ENCODE results near the gene ADAM21. TPM values are rescaled to one million over a fixed set of nuclear protein-coding genes. Genes with fewer than 3 reads are reported as not detected.
"Not testable (repeated sequence)": the region's sequence is repeated elsewhere in the genome, so short reads cannot be mapped to it uniquely, and the experiment has no call there.

Gene ADAM21
- under 1 TPM in 1 of 4 donors, not detected in 3; 0.13 TPM for total RNA-seq

GRCh38 chr14:70451874-70452273 is at the start of gene ADAM21:
TSS of gene ADAM21 (plus strand) at chr14:70452174. CDS start at chr14:70457500, 5,326 bp downstream.
- H3K4me3 ChIP-seq (ENCODE audit: low read depth, poor library complexity, severe bottlenecking), result no peak within 1 kb of the TSS
- WGBS, 2 donors, result 92 to 97% methylated on average over 1 of the region's 1 CpG
- intact Hi-C loops (cut with DNase I; ENCODE audit: low total_unique reads), result no loop called here
- DNase-seq (ENCODE audit: low spot score in 2 of 2), result no peak
- no peak for TF ChIP-seq POLR2A (IDR thresholded peaks at IDR 0.05)
- TF ChIP-seq CTCF (IDR thresholded peaks at IDR 0.05), result no peak

- intact Hi-C loops (cut with DNase I; ENCODE audit: low total_unique reads); H3K4me3 ChIP-seq (ENCODE audit: low read depth, poor library complexity, severe bottlenecking); DNase-seq (ENCODE audit: low spot score in 2 of 2): not testable (repeated sequence)
- WGBS, 2 donors, result 57 to 58% methylated on average over 4 of the region's 4 CpGs
Measured at GRCh38 chr14:70403335-70403734, 48.6 kb upstream of the ADAM21 start.

- intact Hi-C loops (cut with DNase I; ENCODE audit: low total_unique reads); DNase-seq (ENCODE audit: low spot score in 2 of 2); H3K4me3 ChIP-seq (ENCODE audit: low read depth, poor library complexity, severe bottlenecking): not testable (repeated sequence)
- WGBS, 2 donors, result 79 to 82% methylated on average over 4 of the region's 4 CpGs
Measured at GRCh38 chr14:70406216-70406615, 45.8 kb upstream of the ADAM21 start.

- DNase-seq (ENCODE audit: low spot score in 2 of 2), result no peak
- H3K4me3 ChIP-seq (ENCODE audit: low read depth, poor library complexity, severe bottlenecking), result no peak overlapping the region
- TF ChIP-seq POLR2A (IDR thresholded peaks at IDR 0.05) (no peak), CTCF (IDR thresholded peaks at IDR 0.05) (no peak)
- intact Hi-C loops (cut with DNase I; ENCODE audit: low total_unique reads), result no loop called here
- 61 to 73% methylated on average over 4 of the region's 4 CpGs for whole genome bisulfite sequencing, 2 donors
Measured at GRCh38 chr14:70407621-70408020, 44.4 kb upstream of the ADAM21 start.

- intact Hi-C loops (cut with DNase I; ENCODE audit: low total_unique reads), result no loop called here
- no peak for DNase-seq (ENCODE audit: low spot score in 2 of 2)
- no peak overlapping the region for H3K4me3 ChIP-seq (ENCODE audit: low read depth, poor library complexity, severe bottlenecking)
- TF ChIP-seq CTCF (IDR thresholded peaks at IDR 0.05) (no peak), POLR2A (IDR thresholded peaks at IDR 0.05) (no peak)
- WGBS, 2 donors, result 30 to 38% methylated on average over 2 of the region's 2 CpGs
Measured at GRCh38 chr14:70415788-70416187, 36.2 kb upstream of the ADAM21 start.

GRCh38 chr14:70416338-70416724 is 35.6 kb upstream of the ADAM21 start:
- H3K4me3 ChIP-seq (ENCODE audit: low read depth, poor library complexity, severe bottlenecking), result peak overlapping the region; percentile 55
- DNase-seq (ENCODE audit: low spot score in 2 of 2), result no peak
- 2 to 4% methylated on average over 9 of the region's 9 CpGs for WGBS, 2 donors
- intact Hi-C loops (cut with DNase I; ENCODE audit: low total_unique reads), result no loop called here
- TF ChIP-seq CTCF (IDR thresholded peaks at IDR 0.05) (no peak), POLR2A (IDR thresholded peaks at IDR 0.05) (no peak)

- WGBS, 2 donors, result 1% methylated on average over 22 of the region's 22 CpGs
Measured at GRCh38 chr14:70416725-70417349, 35.1 kb upstream of the ADAM21 start, which contains the start of gene SYNJ2BP. TSS of gene SYNJ2BP (minus strand) at chr14:70417090. CDS start at chr14:70416963, 127 bp downstream.

GRCh38 chr14:70419270-70419931 is 32.6 kb upstream of the ADAM21 start:
- H3K4me3 ChIP-seq (ENCODE audit: low read depth, poor library complexity, severe bottlenecking); DNase-seq (ENCODE audit: low spot score in 2 of 2); intact Hi-C loops (cut with DNase I; ENCODE audit: low total_unique reads): not testable (repeated sequence)
- 62% methylated on average over 4 of the region's 4 CpGs for WGBS, 2 donors

More at GRCh38 chr14:70416725-70417349, 35.1 kb upstream of the ADAM21 start, which contains the start of gene SYNJ2BP:
- TF ChIP-seq CTCF (IDR thresholded peaks at IDR 0.05), result no peak
- no peak for TF ChIP-seq POLR2A (IDR thresholded peaks at IDR 0.05)
- intact Hi-C loops (cut with DNase I; ENCODE audit: low total_unique reads), result no loop called here
- DNase-seq (ENCODE audit: low spot score in 2 of 2), result peak; percentile 65 to 92
- peak within 1 kb of the TSS; percentile 55 for H3K4me3 ChIP-seq (ENCODE audit: low read depth, poor library complexity, severe bottlenecking)

Measured in lower leg skin (tissue), 4 donors.